Measurements from ENCODE around the gene LRMDA. TPM values are rescaled to one million over a fixed set of nuclear protein-coding genes. Genes with fewer than 3 reads are reported as not detected.

Gene LRMDA
- total RNA-seq, 3 donors from 2014 or later (not counting 1 experiment from before 2014, with no cell fraction given) = 1.4 to 2.4 (median 2.1) TPM

DNA sequence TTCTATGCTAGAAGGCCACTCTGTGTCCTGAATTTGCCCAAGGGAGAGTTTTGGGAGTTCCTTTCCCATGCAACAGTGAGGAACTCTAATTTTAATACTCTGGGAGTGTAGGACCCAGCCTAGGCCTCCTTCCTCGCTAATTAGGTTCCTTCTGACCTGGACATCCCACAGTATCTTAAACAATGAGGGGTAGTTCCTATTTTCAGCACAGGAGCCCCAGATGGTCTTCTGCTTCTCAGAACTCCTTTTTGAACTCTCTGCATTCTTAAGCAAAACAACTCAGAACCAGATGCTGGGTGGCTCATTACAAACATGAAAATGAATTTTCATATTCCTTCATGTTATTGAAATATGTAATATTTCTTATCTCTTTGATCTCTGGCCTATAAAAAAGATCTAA is 116.9 kb downstream of the LRMDA start:
- no peaks in the 10 kb centered on the region for H3K9me3 ChIP-seq (ENCODE audit: control insufficient read depth, insufficient read depth, low read length)
- Mint-ChIP-seq H3K27me3 (ENCODE audit: low read depth in 2 of 2) (peaks cover 8 to 33% of the 10 kb centered on the region in 2 donors), H3K36me3 (no peaks in the 10 kb centered on the region), H3K27ac (no peak overlapping the region), H3K9me3 (peaks cover 2 to 3% of the 10 kb centered on the region in 2 donors), H3K4me1 (peaks cover 7 to 8% of the 10 kb centered on the region in 2 donors), H3K4me3 (no peak overlapping the region)
- no peaks in the 10 kb centered on the region for H3K27me3 ChIP-seq (ENCODE audit: control insufficient read depth, insufficient read depth, low read length)
- intact Hi-C loops (cut with micrococcal nuclease) = no loop called here
- H3K27ac ChIP-seq (ENCODE audit: low read length) = no peak overlapping the region
- 100% methylated on average over 1 of the region's 1 CpG for WGBS (ENCODE audit: insufficient coverage)
- no peak for DNase-seq
- H3K36me3 ChIP-seq (ENCODE audit: control insufficient read depth, insufficient read depth, low read length) = no peaks in the 10 kb centered on the region
- no peaks in the 10 kb centered on the region for H3K4me1 ChIP-seq (ENCODE audit: control insufficient read depth, insufficient read depth, low read length)
- ATAC-seq = no peak
- H3K4me3 ChIP-seq (ENCODE audit: low read length) = no peak overlapping the region
- TF ChIP-seq, protein P1, sequence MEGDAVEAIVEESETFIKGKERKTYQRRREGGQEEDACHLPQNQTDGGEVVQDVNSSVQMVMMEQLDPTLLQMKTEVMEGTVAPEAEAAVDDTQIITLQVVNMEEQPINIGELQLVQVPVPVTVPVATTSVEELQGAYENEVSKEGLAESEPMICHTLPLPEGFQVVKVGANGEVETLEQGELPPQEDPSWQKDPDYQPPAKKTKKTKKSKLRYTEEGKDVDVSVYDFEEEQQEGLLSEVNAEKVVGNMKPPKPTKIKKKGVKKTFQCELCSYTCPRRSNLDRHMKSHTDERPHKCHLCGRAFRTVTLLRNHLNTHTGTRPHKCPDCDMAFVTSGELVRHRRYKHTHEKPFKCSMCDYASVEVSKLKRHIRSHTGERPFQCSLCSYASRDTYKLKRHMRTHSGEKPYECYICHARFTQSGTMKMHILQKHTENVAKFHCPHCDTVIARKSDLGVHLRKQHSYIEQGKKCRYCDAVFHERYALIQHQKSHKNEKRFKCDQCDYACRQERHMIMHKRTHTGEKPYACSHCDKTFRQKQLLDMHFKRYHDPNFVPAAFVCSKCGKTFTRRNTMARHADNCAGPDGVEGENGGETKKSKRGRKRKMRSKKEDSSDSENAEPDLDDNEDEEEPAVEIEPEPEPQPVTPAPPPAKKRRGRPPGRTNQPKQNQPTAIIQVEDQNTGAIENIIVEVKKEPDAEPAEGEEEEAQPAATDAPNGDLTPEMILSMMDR (IDR thresholded peaks at IDR 0.05) = no peak

DNA sequence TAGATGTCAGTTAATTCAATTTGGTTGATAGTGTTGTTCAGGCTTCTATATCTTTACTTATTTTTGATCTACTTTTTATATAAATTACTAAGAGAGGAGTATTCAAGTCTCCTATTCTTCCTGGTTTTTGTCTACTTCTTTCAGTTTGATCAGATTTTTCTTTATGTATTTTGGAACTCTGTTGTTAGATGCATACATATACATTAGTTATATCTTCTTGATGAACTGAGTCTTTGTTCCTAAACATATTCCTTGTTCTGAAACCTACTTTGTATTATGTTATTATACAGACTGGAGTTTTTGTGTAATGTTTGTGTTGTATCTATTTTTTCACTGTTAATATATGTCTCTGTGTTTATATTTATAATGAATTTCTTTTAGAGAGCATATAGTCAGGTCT is 118.8 kb downstream of the LRMDA start:
- intact Hi-C loops (cut with micrococcal nuclease) = no loop called here
- peaks cover 7 to 8% of the 10 kb centered on the region in 2 donors for H3K4me1 Mint-ChIP-seq

DNA sequence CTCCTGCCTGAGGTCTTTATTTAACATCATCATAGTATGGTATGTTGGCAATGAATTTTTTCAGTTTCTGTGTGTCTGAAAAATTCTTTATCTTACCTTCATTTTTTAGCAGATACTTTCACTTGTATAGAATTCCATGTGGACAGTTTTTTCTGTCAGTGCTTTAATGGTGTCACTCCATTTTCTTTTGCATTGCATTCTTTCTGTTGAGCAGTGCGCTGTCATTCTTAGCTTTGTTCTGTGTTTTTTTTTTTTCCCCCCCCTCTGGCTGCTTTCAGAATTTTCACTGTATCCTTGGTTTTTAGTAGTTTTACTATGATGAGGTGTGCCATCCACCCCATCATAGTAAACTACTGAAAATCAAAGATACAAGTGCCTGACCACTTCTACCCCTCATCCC is 120.7 kb downstream of the LRMDA start:
- Mint-ChIP-seq H3K36me3 (no peaks in the 10 kb centered on the region), H3K27ac (no peak overlapping the region), H3K9me3 (peaks cover 2 to 3% of the 10 kb centered on the region in 2 donors), H3K4me1 (peaks cover 4% of the 10 kb centered on the region in 2 donors), H3K27me3 (ENCODE audit: low read depth in 2 of 2) (peaks cover 5 to 12% of the 10 kb centered on the region in 2 donors), H3K4me3 (no peak overlapping the region)
- intact Hi-C loops (cut with micrococcal nuclease) = no loop called here
- Histone ChIP-seq H3K36me3 (ENCODE audit: control insufficient read depth, insufficient read depth, low read length) (no peaks in the 10 kb centered on the region), H3K4me1 (ENCODE audit: control insufficient read depth, insufficient read depth, low read length) (no peaks in the 10 kb centered on the region), H3K9me3 (ENCODE audit: control insufficient read depth, insufficient read depth, low read length) (no peaks in the 10 kb centered on the region), H3K27me3 (ENCODE audit: control insufficient read depth, insufficient read depth, low read length) (no peaks in the 10 kb centered on the region), H3K27ac (ENCODE audit: low read length) (no peak overlapping the region), H3K4me3 (ENCODE audit: low read length) (no peak overlapping the region)
- no peak for ATAC-seq
- no peak for DNase-seq
- TF ChIP-seq, protein P1 (IDR thresholded peaks at IDR 0.05) = no peak
- no CpG with 5 or more reads among the region's 1 CpG for WGBS (ENCODE audit: insufficient coverage)

More for the DNA sequence above, 118.8 kb downstream of the LRMDA start:
- Mint-ChIP-seq H3K27ac (no peak overlapping the region), H3K4me3 (no peak overlapping the region), H3K27me3 (ENCODE audit: low read depth in 2 of 2) (peaks cover 5 to 25% of the 10 kb centered on the region in 2 donors), H3K36me3 (no peaks in the 10 kb centered on the region), H3K9me3 (peaks cover 2 to 3% of the 10 kb centered on the region in 2 donors)
- H3K27me3 ChIP-seq (ENCODE audit: control insufficient read depth, insufficient read depth, low read length) = no peaks in the 10 kb centered on the region
- DNase-seq (no peak), ATAC-seq (no peak)
- no peaks in the 10 kb centered on the region for H3K4me1 ChIP-seq (ENCODE audit: control insufficient read depth, insufficient read depth, low read length)
- H3K4me3 ChIP-seq (ENCODE audit: low read length) = no peak overlapping the region
- TF ChIP-seq, protein P1 (IDR thresholded peaks at IDR 0.05) = no peak
- H3K9me3 ChIP-seq (ENCODE audit: control insufficient read depth, insufficient read depth, low read length) = no peaks in the 10 kb centered on the region
- H3K36me3 ChIP-seq (ENCODE audit: control insufficient read depth, insufficient read depth, low read length) = no peaks in the 10 kb centered on the region
- no peak overlapping the region for H3K27ac ChIP-seq (ENCODE audit: low read length)

DNA sequence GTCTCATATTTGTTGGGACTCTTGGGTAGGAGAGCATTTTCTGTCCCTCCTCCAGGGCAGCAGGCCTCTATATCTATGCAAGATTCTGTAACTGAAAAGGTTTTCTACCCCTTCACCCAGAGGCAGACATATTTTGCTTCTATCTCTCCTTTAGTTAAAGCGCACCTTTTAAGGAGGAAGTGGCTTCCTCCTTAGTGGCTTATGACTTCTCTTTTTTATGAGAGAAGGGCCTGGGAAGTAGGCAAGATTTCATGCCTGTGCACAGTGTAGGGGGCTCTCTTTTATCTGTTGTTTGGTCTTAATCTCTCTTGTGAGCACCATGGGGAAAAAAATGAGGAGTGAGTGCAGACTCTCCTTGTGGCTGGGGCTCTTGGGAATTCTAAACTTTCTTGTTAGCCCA is 122.1 kb downstream of the LRMDA start:
- WGBS (ENCODE audit: insufficient coverage) = 0% methylated on average over 1 of the region's 1 CpG
- Histone ChIP-seq H3K27ac (ENCODE audit: low read length) (no peak overlapping the region), H3K27me3 (ENCODE audit: control insufficient read depth, insufficient read depth, low read length) (no peaks in the 10 kb centered on the region), H3K9me3 (ENCODE audit: control insufficient read depth, insufficient read depth, low read length) (no peaks in the 10 kb centered on the region), H3K4me1 (ENCODE audit: control insufficient read depth, insufficient read depth, low read length) (no peaks in the 10 kb centered on the region), H3K4me3 (ENCODE audit: low read length) (no peak overlapping the region), H3K36me3 (ENCODE audit: control insufficient read depth, insufficient read depth, low read length) (no peaks in the 10 kb centered on the region)
- Mint-ChIP-seq H3K9me3 (peaks cover 2 to 3% of the 10 kb centered on the region in 2 donors), H3K36me3 (no peaks in the 10 kb centered on the region), H3K27me3 (ENCODE audit: low read depth in 2 of 2) (peaks cover 5 to 7% of the 10 kb centered on the region in 2 donors), H3K27ac (no peak overlapping the region), H3K4me1 (no peaks in the 10 kb centered on the region), H3K4me3 (no peak overlapping the region)
- TF ChIP-seq, protein P1 (IDR thresholded peaks at IDR 0.05) = no peak
- intact Hi-C loops (cut with micrococcal nuclease) = no loop called here
- DNase-seq (no peak), ATAC-seq (no peak)

Measured in natural killer cell (primary cell).